HepG2 (cell line): ENCODE results near the gene WNT3A. TPM values are rescaled to one million over a fixed set of nuclear protein-coding genes. Genes with fewer than 3 reads are reported as not detected.
A peak's percentile ranks its signal among the peaks of the same experiment; 100 is the strongest.

Experiments
- ATAC-seq: fragments of 200-7000 bp; cut with Tn5 transposase; 3 replicates; pipeline ENCODE4 v1.9.1; 2020; ENCODE audit warnings: mild to moderate bottlenecking, moderate library complexity
- BruUV-seq: library from RNA; stranded (reverse); fragments of 400-500 nt; replicated peaks from 2 replicates; lab custom pipeline; 2021; lab: Mats Ljungman, UMichigan
- CTCF ChIA-PET: fragments of 300-600 bp; formaldehyde crosslinking; extraction: SDS; loops from one replicate; lab custom pipeline; 2021; ENCODE audit warnings: low total read pairs, inconsistent platforms, low intra/inter-chr PET ratio; lab: Yijun Ruan, JAX
- POLR2A ChIA-PET: fragments of 350-600 bp; sonication (Branson Sonifier 250); formaldehyde crosslinking; loops from one replicate; lab custom pipeline; 2020; ENCODE audit warnings: antibody characterized with exemption, inconsistent platforms; lab: Yijun Ruan, JAX
- DNase-seq: peaks from one replicate; pipeline ENCODE4 v3.0.0-alpha.2; 2015; ENCODE audit warnings: low spot score
- FAIRE-seq: peaks from 3 replicates; lab custom pipeline; 2011; peaks lifted over from hg19 to GRCh38; lab: Jason Lieb, UNC
- H2AFZ ChIP-seq: one replicate; pipeline ENCODE4 v1.6.1; 2011; ENCODE audit warnings: low read length, inconsistent platforms
- H3K27ac ChIP-seq: fragments of 300-600 bp; 3 replicates; pipeline ENCODE4 v1.8.0; 2011; ENCODE audit warnings: mixed run types, mild to moderate bottlenecking, mixed read lengths, low read length, inconsistent platforms; ENCODE audit not compliant: insufficient read depth; ENCODE audit errors: extremely low read length
- H3K27me3 ChIP-seq, 2 experiments: fragments of 200-600 bp in 1 of 2; 2 replicates in 1 of 2; 3 replicates in 1 of 2; pipeline versions ENCODE4 v1.6.0 to v1.8.0; 2011; ENCODE audit warnings: low read length in 2 of 2, mild to moderate bottlenecking in 2 of 2, moderate library complexity in 2 of 2, inconsistent platforms in 1 of 2; ENCODE audit not compliant: insufficient read depth in 2 of 2, control insufficient read depth in 1 of 2
- H3K36me3 ChIP-seq, 2 experiments: fragments of 200-600 bp in 1 of 2; replicated peaks in 1 of 2; 2 replicates in 1 of 2; 3 replicates in 1 of 2; pipeline versions ENCODE4 v1.5.1 to v1.8.0; 2011; ENCODE audit warnings: low read length in 2 of 2, inconsistent platforms in 1 of 2; ENCODE audit not compliant: insufficient read depth in 2 of 2, control insufficient read depth in 1 of 2
- H3K4me1 ChIP-seq: 2 replicates; pipeline ENCODE4 v1.5.1; 2012; ENCODE audit warnings: low read length, inconsistent platforms; ENCODE audit not compliant: insufficient read depth
- H3K4me2 ChIP-seq: 2 replicates; pipeline ENCODE4 v1.6.0; 2011; ENCODE audit warnings: low read depth, low read length, inconsistent platforms
- H3K4me3 ChIP-seq, 3 experiments: fragments of 200-600 bp in 1 of 3; sonication (generic), shearing (Covaris generic) in 1 of 3; replicated peaks in 1 of 3; 2 replicates each; pipeline ENCODE4 v1.5.1; 2011 to 2016; ENCODE audit warnings: low read length in 3 of 3, inconsistent platforms in 2 of 3, low read depth in 2 of 3, mild to moderate bottlenecking in 2 of 3, control low read depth in 1 of 3, mixed read lengths in 1 of 3; ENCODE audit not compliant: insufficient read depth in 1 of 3
- H3K79me2 ChIP-seq: one replicate; pipeline ENCODE4 v1.6.1; 2011; ENCODE audit warnings: low read length, inconsistent platforms; ENCODE audit not compliant: insufficient read depth
- H3K9ac ChIP-seq: 2 replicates; pipeline ENCODE4 v1.6.0; 2011; ENCODE audit warnings: mild to moderate bottlenecking, low read depth, low read length, inconsistent platforms; ENCODE audit not compliant: insufficient read depth
- H3K9me3 ChIP-seq: 2 replicates; pipeline ENCODE4 v1.5.1; 2012; ENCODE audit warnings: mild to moderate bottlenecking, low read length
- H4K20me1 ChIP-seq: 2 replicates; pipeline ENCODE4 v1.6.0; 2011; ENCODE audit warnings: inconsistent platforms, mild to moderate bottlenecking, low read length, moderate library complexity; ENCODE audit not compliant: insufficient read depth
- CBX5 ChIP-seq: sonication (generic); formaldehyde crosslinking; IDR thresholded peaks from 2 replicates; pipeline ENCODE4 v1.4.0; 2020; ENCODE audit warnings: missing genetic modification reagents, borderline replicate concordance
- CTCF ChIP-seq: sonication (generic); formaldehyde crosslinking; IDR thresholded peaks from 2 replicates; pipeline ENCODE4 v1.5.0; 2020; ENCODE audit warnings: mild to moderate bottlenecking, missing genetic modification reagents, moderate library complexity
- KDM2A ChIP-seq: sonication (generic); formaldehyde crosslinking; IDR thresholded peaks from 2 replicates; pipeline ENCODE4 v1.4.0; 2020; ENCODE audit warnings: low read depth, missing genetic modification reagents, borderline replicate concordance
- KMT2A ChIP-seq: sonication (generic); formaldehyde crosslinking; IDR thresholded peaks from 2 replicates; pipeline ENCODE4 v1.4.0; 2020; ENCODE audit warnings: missing genetic modification reagents
- MAF1 ChIP-seq: sonication (generic); formaldehyde crosslinking; IDR thresholded peaks from 2 replicates; pipeline ENCODE4 v1.5.0; 2020; ENCODE audit warnings: missing genetic modification reagents, borderline replicate concordance
- POLR2AphosphoS2 ChIP-seq: IDR thresholded peaks from 2 replicates; pipeline ENCODE4 v1.6.1; 2011; ENCODE audit warnings: low read depth, low read length, improper control_type of control experiment
- RBM22 ChIP-seq: fragments of 200-400 bp; formaldehyde crosslinking; optimal IDR thresholded peaks from 2 replicates; pipeline ENCODE3; 2017; ENCODE audit warnings: mild to moderate bottlenecking, low read length, moderate library complexity
- SP5 ChIP-seq: IDR thresholded peaks from 2 replicates; pipeline ENCODE4 v1.6.1; 2016; ENCODE audit warnings: low read depth, borderline replicate concordance
- STAG1 ChIP-seq: sonication (generic); formaldehyde crosslinking; IDR thresholded peaks from 2 replicates; pipeline ENCODE4 v1.4.0; 2020; ENCODE audit warnings: missing genetic modification reagents
- TBL1XR1 ChIP-seq: fragments of 150-350 bp; IDR thresholded peaks from 2 replicates; pipeline ENCODE4 v1.6.1; 2014; ENCODE audit warnings: borderline replicate concordance, low read length; ENCODE audit not compliant: partially characterized antibody
- ZBTB3 ChIP-seq: sonication (generic); formaldehyde crosslinking; IDR thresholded peaks from 2 replicates; pipeline ENCODE4 v1.4.0; 2020; ENCODE audit warnings: low read depth, mild to moderate bottlenecking, moderate library complexity, missing genetic modification reagents, borderline replicate concordance
- ZBTB42 ChIP-seq: sonication (generic); formaldehyde crosslinking; IDR thresholded peaks from 2 replicates; pipeline ENCODE4 v1.5.0; 2020; ENCODE audit warnings: mild to moderate bottlenecking, missing genetic modification reagents
- ZHX1 ChIP-seq: sonication (generic); formaldehyde crosslinking; IDR thresholded peaks from 2 replicates; pipeline ENCODE4 v1.8.1; 2022; ENCODE audit warnings: low read depth, mild to moderate bottlenecking, missing genetic modification reagents
- ZMAT3 ChIP-seq: sonication (generic); formaldehyde crosslinking; conservative IDR thresholded peaks from 2 replicates; pipeline ENCODE4 v1.7.0; 2021; ENCODE audit warnings: missing genetic modification reagents
- ZNF350 ChIP-seq: sonication (generic); formaldehyde crosslinking; IDR thresholded peaks from 2 replicates; pipeline ENCODE4 v1.4.0; 2020; ENCODE audit warnings: mild to moderate bottlenecking, low read depth, missing genetic modification reagents, borderline replicate concordance
- ZNF460 ChIP-seq: sonication (generic); formaldehyde crosslinking; IDR thresholded peaks from 2 replicates; pipeline ENCODE4 v1.5.1; 2020; ENCODE audit warnings: missing genetic modification reagents, mild to moderate bottlenecking, borderline replicate concordance
- ZNF713 ChIP-seq: sonication (generic); formaldehyde crosslinking; IDR thresholded peaks from 2 replicates; pipeline ENCODE4 v1.4.0; 2020; ENCODE audit warnings: mild to moderate bottlenecking, missing genetic modification reagents
- WGBS: methylation state at CpG from one replicate; pipeline ENCODE4 v1.1.6; 2017; ENCODE audit warnings: low lambda C conversion rate; 5-methylcytosine and 5-hydroxymethylcytosine counted together
- in situ Hi-C: cut with HindIII; loops from 2 replicates; pipeline ENCODE4 v1.10.0; 2017; ENCODE audit warnings: low pct_unique_long_range_greater_than_20kb; ENCODE audit not compliant: extremely low pct_ligation_motif_present
- intact Hi-C: fragments of 100-400 bp; cut with micrococcal nuclease; formaldehyde crosslinking; loops from one replicate; pipeline ENCODE4 v1.10.0; 2022; ENCODE audit not compliant: unreplicated experiment
- polyA plus RNA-seq, 8 experiments: library from polyadenylated mRNA; depleted of rRNA in 3 of 8; stranded (reverse) in 7 of 8; unstranded in 1 of 8; fragments of >200 nt; fragmentation: Illumina TruSeq in 4 of 8; extraction: Trizol in 4 of 8; gene quantifications; 2 replicates each; pipeline versions ENCODE4 v1.2.1 to v1.2.3, GENCODE V29; 2011 to 2016; ENCODE audit warnings: low read depth in 4 of 8, missing spikeins in 1 of 8, mixed read lengths in 1 of 8; ENCODE audit not compliant: insufficient read depth in 1 of 8
- total RNA-seq, 5 experiments: library from RNA; depleted of rRNA; stranded (reverse); fragments of >200 nt; fragmentation: Illumina TruSeq; extraction: Trizol; gene quantifications; 2 replicates each; pipeline ENCODE4 v1.2.3, GENCODE V29; 2016; ENCODE audit warnings: low read depth in 1 of 5
- TF ChIP-seq, protein P1 (sequence below): sonication (generic); formaldehyde crosslinking; IDR thresholded peaks from 2 replicates; pipeline ENCODE4 v1.8.1; 2023; ENCODE audit warnings: missing genetic modification reagents, inconsistent platforms, borderline replicate concordance

WNT3A gene
- total and polyA plus RNA-seq, 2 of the 13 experiments (the other 11 are each of a cell fraction or from before 2014, with no cell fraction given), result not detected

- ATAC-seq, result peak; percentile 72
- no peak for FAIRE-seq
- H3K9ac ChIP-seq, result peak overlapping the region; percentile 79
- CTCF ChIA-PET, result no interaction called here
- peaks cover 25% of the 10 kb centered on the region for H3K79me2 ChIP-seq
- no TSS peak for BruUV-seq
- POLR2A ChIA-PET, result interaction anchor here (0.6 to 1.0 kb wide), 3 partner anchors 9 to 63 kb away, joined by 3 to 4 read pairs (median 3); partner anchors contain the start of gene IBA57
- H3K27ac ChIP-seq, result peak overlapping the region; percentile 80
- no peaks in the 10 kb centered on the region for H3K9me3 ChIP-seq
- no peak for DNase-seq
- no peak overlapping the region for H2AFZ ChIP-seq
- H3K36me3 ChIP-seq, result peaks cover 14 to 36% of the 10 kb centered on the region in 2 experiments; a peak in 4 of 5 replicates
- in situ Hi-C loops (no loop called here), intact Hi-C loops (no loop called here)
- H3K4me2 ChIP-seq, result peak overlapping the region; percentile 69
- H3K27me3 ChIP-seq, result no peaks in the 10 kb centered on the region; a peak in 1 of 5 replicates
- H4K20me1 ChIP-seq, result peaks cover 35% of the 10 kb centered on the region
- WGBS, result no CpG with 5 or more reads among the region's 73 CpGs
- H3K4me1 ChIP-seq, result peaks cover 28% of the 10 kb centered on the region
- H3K4me3 ChIP-seq, result peak overlapping the region; percentile 82 to 93 (median 92)
- no peak for TF ChIP-seq ZHX1 (CRISPR knock-in tag)
- peak; percentile 75 for TF ChIP-seq CTCF (CRISPR knock-in tag)
- TF ChIP-seq ZNF460 (CRISPR knock-in tag), result no peak
- peak; percentile 31 for TF ChIP-seq STAG1 (CRISPR knock-in tag)
- no peak for TF ChIP-seq ZNF350 (CRISPR knock-in tag)
- no peak for TF ChIP-seq TBL1XR1
- TF ChIP-seq, protein P1, sequence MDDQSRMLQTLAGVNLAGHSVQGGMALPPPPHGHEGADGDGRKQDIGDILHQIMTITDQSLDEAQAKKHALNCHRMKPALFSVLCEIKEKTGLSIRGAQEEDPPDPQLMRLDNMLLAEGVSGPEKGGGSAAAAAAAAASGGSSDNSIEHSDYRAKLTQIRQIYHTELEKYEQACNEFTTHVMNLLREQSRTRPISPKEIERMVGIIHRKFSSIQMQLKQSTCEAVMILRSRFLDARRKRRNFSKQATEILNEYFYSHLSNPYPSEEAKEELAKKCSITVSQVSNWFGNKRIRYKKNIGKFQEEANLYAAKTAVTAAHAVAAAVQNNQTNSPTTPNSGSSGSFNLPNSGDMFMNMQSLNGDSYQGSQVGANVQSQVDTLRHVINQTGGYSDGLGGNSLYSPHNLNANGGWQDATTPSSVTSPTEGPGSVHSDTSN, result no peak
- 0 out of 2 replicates have a peak, but pooled peaks have one; percentile 12 for TF ChIP-seq SP5
- peak; percentile 43; the same call in 1 of the 2 replicates for TF ChIP-seq KDM2A (CRISPR knock-in tag)
- TF ChIP-seq ZBTB42, result no peak
- 0 out of 2 replicates have a peak, but pooled peaks have one; percentile 30 for TF ChIP-seq KMT2A (CRISPR knock-in tag)
- 0 out of 2 replicates have a peak, but pooled peaks have one; percentile 18 for TF ChIP-seq CBX5 (CRISPR knock-in tag)
- TF ChIP-seq RBM22, result no peak
- TF ChIP-seq ZNF713, result no peak
- TF ChIP-seq POLR2AphosphoS2, result no peak
- TF ChIP-seq MAF1 (CRISPR knock-in tag), result no peak
- TF ChIP-seq ZBTB3 (CRISPR knock-in tag), result no peak
- TF ChIP-seq ZMAT3 (CRISPR knock-in tag), result no peak
Observed at GRCh38 chr1:228101994-228102790, 95.4 kb downstream of the WNT3A start.
